ENCODE measurements around the gene RASGRF1.
"Not testable (repeated sequence)": the region's sequence is repeated elsewhere in the genome, so short reads cannot be mapped to it uniquely, and the experiment has no call there.

RASGRF1 gene

DNA sequence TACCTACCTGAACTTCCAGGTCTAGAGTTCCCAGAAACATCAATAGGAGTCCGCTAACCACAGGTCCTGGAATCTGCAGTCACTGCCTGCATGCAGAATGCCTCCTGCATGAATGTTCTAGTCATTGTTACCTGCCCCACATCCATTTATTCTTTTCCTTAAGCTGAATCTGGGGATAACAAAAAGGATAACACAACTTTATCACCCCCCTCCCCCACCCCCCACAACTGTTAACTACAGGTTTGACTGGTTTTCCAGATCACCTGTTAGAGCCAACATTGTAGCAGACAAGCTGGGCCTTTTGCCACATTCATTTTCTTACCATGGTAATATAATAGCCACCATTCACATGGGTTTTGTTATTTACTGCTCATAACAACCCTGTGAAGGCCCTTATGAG is 141.1 kb downstream of the RASGRF1 start:
- DNase-seq: no peak

DNA sequence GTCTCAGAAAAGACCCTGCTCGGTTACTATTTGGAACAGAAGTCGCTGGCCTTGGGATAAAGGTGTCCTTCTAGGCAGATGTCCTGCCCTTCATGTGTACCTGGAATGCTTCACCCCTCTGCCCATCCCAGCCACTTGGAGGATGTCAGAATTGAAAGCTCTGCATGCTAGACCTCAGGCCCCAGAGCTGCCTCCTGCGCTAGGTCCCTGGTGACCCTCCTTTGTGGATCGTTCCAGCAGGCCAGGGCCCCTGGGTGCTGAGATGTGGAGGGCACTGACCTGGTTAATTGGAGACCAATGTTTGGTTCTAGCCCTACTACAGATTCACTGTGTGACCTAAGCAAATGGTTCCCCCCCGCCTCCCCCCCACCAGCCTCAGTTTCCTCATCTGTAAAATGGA is 143.1 kb downstream of the RASGRF1 start:
- DNase-seq: no peak

GRCh38 chr15:78946493-78946892 is 144.1 kb downstream of the RASGRF1 start:
- no peak for DNase-seq

- DNase-seq: peak in 1 of 2 experiments; percentile 65
Measured at GRCh38 chr15:78944669-78945407, 145.7 kb downstream of the RASGRF1 start, which contains the start of gene CTSH. CTSH (minus strand) TSS chr15:78945046; CDS start chr15:78944981, 65 bp downstream.

DNA sequence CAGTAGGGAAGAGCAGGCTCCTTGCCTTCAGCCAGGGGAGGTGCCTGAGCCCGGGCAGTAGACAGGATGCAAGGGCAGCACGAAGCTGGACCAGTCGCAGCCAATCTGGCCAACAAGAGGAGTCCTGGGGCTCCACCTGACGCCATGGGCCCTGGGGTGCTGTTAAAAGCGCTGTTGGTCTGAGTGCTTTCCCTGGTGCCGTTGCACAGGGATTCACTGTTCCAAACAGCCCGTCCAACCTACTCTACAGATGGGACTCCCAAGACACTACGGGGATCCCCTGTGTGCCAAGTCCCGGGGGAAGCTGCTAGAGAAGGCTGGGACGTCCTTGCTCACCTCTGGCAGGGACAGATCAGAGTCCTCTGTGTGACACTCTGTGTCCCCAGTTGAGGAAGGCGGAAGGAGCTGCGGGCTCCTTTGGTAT is 146.4 kb downstream of the RASGRF1 start:
- DNase-seq: no peak

GRCh38 chr15:78943692-78944091 is 146.9 kb downstream of the RASGRF1 start:
- no peak for DNase-seq

GRCh38 chr15:78942741-78943140 is 147.8 kb downstream of the RASGRF1 start:
- DNase-seq: no peak

GRCh38 chr15:78938658-78939488 is 151.7 kb downstream of the RASGRF1 start:
- DNase-seq: no peak

DNA sequence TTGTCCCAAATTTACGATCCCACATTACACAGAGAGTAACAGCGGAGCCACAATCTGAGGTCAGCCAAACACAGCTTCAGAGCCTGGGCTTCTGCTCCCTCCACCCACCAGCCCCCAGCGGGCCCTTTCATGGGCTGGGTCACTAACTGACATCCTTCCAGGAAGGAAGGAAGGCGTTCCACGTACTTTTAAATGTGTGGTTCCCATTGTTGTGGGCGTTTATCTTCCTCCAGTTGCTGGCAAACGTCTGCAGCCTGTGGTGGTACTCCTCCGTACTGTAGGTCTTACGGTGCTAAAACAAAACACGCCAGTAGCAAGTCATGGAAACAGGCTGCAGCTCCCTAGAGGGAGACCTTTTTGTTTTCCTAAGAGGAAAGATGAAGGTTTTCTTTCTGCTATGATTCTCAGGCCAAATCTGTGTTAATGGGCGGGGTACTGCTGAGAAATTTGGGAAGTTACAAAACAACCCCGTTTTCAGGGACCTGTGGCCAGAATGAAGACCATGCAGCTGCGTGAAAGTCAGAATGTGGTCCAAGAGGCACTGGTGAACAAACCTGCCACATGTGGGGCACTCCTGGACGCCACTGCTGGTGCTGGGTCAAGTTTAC is 153.3 kb downstream of the RASGRF1 start:
- DNase-seq: no peak

DNA sequence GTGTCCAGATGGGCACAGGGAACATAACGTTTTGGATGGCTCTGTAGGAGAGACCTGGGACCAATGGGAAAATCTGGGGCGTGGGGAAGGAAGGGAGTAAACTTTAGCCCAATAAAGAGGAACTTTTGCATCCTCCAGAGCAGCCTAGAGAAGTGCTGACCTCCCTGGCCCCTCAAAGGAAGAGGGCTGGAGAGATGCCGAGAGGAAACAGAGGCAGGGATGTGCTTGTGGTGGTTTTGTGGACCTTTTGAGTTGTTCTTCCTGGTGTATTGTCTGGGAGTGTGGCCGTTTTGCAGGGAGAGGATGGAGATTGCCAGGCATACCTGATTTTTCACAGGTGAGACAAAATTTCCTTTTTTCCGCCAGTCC is 155.9 kb downstream of the RASGRF1 start:
- DNase-seq: no peak

GRCh38 chr15:78933823-78934654 is 156.5 kb downstream of the RASGRF1 start:
- peak; percentile 17 to 42 for DNase-seq

DNA sequence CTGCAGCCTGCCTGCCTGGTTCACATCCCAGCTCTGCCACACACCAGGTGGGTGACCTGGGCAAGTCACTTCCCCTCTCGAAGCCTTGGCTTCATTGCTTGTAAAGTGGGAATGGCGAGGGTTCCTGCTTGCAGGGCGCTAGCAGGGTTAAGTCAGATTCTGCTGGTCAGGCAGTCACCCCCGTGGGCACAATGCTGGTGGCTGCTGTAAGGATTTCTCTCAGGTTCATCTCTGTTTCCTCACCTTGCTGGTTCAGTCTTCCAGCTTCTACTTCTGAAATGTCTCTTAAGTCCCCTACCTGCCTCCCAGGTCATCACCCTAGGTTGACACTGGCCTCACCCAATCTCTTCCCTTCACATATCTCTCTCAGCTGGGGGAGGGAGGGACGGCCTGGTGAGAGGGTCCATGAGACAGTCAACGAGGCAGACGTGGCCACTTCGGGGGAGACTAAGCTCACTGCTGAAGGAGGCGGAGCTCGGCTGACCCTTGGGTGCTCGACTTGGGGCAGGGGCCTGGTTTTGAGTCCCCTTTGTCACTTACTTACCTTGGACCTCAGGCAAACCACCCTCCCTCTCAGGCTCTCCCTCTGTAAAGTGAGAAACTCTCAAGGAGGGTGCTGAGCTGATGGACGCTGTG is 157.3 kb downstream of the RASGRF1 start:
- DNase-seq: no peak

DNA sequence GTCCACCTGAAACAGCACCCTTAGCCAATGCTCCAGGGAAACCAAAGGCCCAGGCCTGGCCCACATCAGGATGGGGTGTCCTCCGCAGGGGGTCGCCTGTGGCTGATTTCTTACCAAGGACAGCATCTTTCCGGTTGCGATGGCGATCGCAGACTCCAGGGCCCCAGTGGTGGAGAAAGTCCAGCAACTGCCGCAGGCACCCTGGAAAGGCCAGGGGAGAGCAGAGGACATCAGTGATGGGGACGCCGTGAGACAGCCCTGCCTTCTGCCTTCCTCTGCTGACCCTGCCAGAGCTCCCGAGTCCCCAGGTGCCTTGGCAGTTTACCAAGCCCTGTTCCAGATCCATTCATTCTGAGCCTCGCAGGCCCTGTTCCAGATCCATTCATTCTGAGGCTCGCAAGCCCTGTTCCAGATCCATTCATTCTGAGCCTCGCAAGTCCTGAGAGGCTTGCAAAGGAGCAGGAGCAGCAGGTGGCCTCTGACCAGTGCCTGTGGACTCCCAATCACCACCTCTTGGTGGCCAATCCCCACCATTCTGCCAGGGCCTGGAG is 158.2 kb downstream of the RASGRF1 start:
- DNase-seq: no peak

GRCh38 chr15:78931439-78932257 is 158.9 kb downstream of the RASGRF1 start:
- no peak for DNase-seq

DNA sequence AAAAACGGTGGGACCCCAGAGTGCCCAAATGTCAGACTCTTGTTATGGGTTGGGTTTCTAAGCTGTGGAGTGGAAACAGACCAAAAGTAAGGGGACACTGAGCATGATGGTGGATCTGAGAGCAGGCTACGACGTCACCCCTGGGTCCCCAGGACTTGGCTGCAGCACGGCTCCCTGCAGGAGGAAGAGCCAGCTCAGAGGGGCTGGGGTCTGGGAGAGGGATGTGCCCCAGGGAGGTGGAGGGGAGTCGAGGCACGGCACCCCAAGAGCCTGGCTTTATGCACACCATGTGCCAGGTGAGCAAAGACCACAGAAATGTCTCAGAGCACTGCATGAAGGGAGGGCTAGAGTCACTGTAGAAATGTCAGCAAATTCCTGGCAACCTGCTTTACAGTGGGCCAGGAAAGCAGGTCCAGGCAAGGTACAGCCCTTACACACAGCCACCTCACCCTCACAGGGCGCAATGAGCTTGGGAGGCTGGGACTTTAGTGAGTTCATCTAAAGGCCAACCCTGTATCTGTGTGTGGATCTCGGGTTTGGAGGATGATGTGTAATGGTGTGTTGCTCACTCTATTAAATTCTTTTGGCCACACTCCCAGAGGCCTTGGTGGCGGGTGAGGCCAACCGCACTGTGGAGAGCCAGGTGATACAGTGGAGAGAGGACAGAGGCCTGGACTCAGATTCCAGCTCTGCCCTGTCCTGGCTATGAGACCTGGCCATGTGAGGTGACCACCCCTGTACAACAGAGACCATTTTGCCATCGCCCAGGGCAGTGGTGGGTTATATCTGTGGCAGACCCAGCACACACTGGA is 159.8 kb downstream of the RASGRF1 start:
- no peak for DNase-seq

- DNase-seq: no peak
Measured at GRCh38 chr15:78929536-78930264, 160.9 kb downstream of the RASGRF1 start.

DNA sequence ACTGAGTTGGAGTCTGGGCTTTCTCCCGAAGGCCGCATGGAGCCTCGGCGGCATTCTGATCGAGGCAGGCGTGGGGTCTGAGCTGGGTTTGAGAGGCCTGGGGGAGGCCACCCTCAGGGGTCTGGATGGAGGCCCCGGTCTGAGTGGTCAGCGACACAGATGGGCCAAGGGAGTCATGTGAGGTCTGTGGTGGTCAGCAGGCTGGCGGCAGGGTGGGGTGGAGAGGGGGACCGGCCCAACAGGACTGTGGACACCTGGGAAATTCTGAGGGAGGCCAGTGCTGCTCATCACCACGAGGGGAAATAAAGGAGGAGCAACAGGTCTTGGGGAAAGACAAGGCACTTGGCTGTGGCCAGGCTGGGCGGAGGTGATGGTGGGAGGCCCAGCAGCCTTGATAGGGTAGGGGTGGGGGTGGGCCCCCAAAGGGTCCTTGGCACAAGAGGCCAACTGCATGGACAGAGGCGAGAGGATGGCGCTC is 161.9 kb downstream of the RASGRF1 start:
- DNase-seq: no peak

DNA sequence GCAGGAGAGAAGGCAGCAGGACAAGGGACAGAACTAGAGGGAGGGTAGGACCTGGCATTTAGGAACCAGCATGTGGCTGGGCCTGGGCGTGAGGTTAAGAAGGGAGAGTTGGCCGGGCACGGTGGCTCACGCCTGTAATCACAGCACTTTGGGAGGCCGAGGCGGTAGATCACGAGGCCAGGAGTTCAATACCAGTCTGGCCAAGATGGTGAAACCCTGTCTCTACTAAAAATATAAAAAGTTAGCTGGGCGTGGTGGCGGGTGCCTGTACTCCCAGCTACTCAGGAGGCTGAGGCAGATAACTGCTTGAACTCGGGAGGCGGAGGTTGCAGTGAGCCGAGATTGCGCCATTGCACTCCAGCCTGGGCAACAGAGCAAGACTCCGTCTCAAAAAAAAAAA is 162.4 kb downstream of the RASGRF1 start:
- not testable (repeated sequence) for DNase-seq

- DNase-seq: no peak
Measured at GRCh38 chr15:78927077-78927790, 163.3 kb downstream of the RASGRF1 start.

All from NCI-H446 (cell line).